K562 (cell line): ENCODE results near the gene ANKRD16. TPM values are rescaled to one million over a fixed set of nuclear protein-coding genes. Genes with fewer than 3 reads are reported as not detected.

Source experiments
- ASH1L ChIP-seq: fragments of 450-650 bp; IDR thresholded peaks from 2 replicates; pipeline ENCODE4 v1.6.1; 2018; ENCODE audit warnings: borderline replicate concordance, mild to moderate bottlenecking, low read depth; ENCODE audit not compliant: partially characterized antibody
- ATF1 ChIP-seq, 2 experiments: fragments of 450-650 bp in 1 of 2; IDR thresholded peaks; 2 replicates each; pipeline ENCODE4 v1.6.1; 2016; ENCODE audit warnings: missing compliant biosample characterization in 1 of 2, missing genetic modification characterization in 1 of 2
- GMEB1 ChIP-seq: fragments of 250-450 bp; sonication (Bioruptor Pico); IDR thresholded peaks from 2 replicates; pipeline ENCODE4 v1.4.0; 2020; ENCODE audit warnings: mild to moderate bottlenecking
- GTF2F1 ChIP-seq: IDR thresholded peaks from 2 replicates; pipeline ENCODE4 v1.6.1; 2011; ENCODE audit warnings: low read depth, low read length, improper control_type of control experiment
- HDAC1 ChIP-seq, 2 experiments: fragments of 450-650 bp; IDR thresholded peaks; 2 replicates each; pipeline ENCODE4 v1.6.1; 2016 to 2017; ENCODE audit warnings: inconsistent platforms in 1 of 2, mild to moderate bottlenecking in 1 of 2, moderate library complexity in 1 of 2
- KDM2B ChIP-seq: fragments of 250-450 bp; sonication (Bioruptor Pico); IDR thresholded peaks from 2 replicates; pipeline ENCODE4 v1.8.0; 2021; ENCODE audit warnings: mild to moderate bottlenecking, moderate library complexity
- KLF13 ChIP-seq: fragments of 450-650 bp; IDR thresholded peaks from 2 replicates; pipeline ENCODE4 v1.6.1; 2016; ENCODE audit warnings: missing genetic modification characterization, low read depth, mild to moderate bottlenecking, missing compliant biosample characterization, moderate library complexity, borderline replicate concordance
- MITF ChIP-seq: IDR thresholded peaks from 2 replicates; pipeline ENCODE4 v1.6.1; 2014; ENCODE audit warnings: antibody characterized with exemption
- NKRF ChIP-seq: fragments of 450-650 bp; IDR thresholded peaks from 2 replicates; pipeline ENCODE4 v1.6.1; 2016; ENCODE audit warnings: borderline replicate concordance
- PCBP1 ChIP-seq: fragments of 200-400 bp; formaldehyde crosslinking; IDR thresholded peaks from 2 replicates; pipeline ENCODE4 v1.6.1; 2018; ENCODE audit warnings: mild to moderate bottlenecking, low read depth, low read length; ENCODE audit not compliant: poor library complexity, severe bottlenecking
- RCOR1 ChIP-seq, 2 experiments: IDR thresholded peaks; 2 replicates each; pipeline ENCODE4 v1.6.1; 2012; ENCODE audit warnings: low read depth in 2 of 2, low read length in 2 of 2, borderline replicate concordance in 1 of 2, improper control_type of control experiment in 1 of 2
- SAFB ChIP-seq: fragments of 200-400 bp; formaldehyde crosslinking; IDR thresholded peaks from 2 replicates; pipeline ENCODE4 v1.6.1; 2017; ENCODE audit warnings: low read depth, low read length, borderline replicate concordance
- SUPT5H ChIP-seq: fragments of 450-650 bp; IDR thresholded peaks from 2 replicates; pipeline ENCODE4 v1.6.1; 2016
- TFAP4 ChIP-seq: sonication (generic); formaldehyde crosslinking; IDR thresholded peaks from 2 replicates; pipeline ENCODE4 v1.8.0; 2022; ENCODE audit warnings: missing genetic modification reagents, mild to moderate bottlenecking, moderate library complexity, borderline replicate concordance
- ZNF263 ChIP-seq: sonication (generic); formaldehyde crosslinking; IDR thresholded peaks from 2 replicates; pipeline ENCODE4 v1.8.0; 2022; ENCODE audit warnings: mild to moderate bottlenecking, missing genetic modification reagents, borderline replicate concordance
- ZNF384 ChIP-seq: IDR thresholded peaks from 2 replicates; pipeline ENCODE4 v1.6.1; 2012; ENCODE audit warnings: low read depth, low read length, improper control_type of control experiment
- ZNF696 ChIP-seq: fragments of 250-450 bp; sonication (Bioruptor Pico); conservative IDR thresholded peaks from 2 replicates; pipeline ENCODE4 v1.4.0; 2020; ENCODE audit warnings: mild to moderate bottlenecking, moderate library complexity
- polyA plus RNA-seq, 8 experiments: library from polyadenylated mRNA; depleted of rRNA in 4 of 8; stranded (reverse) in 5 of 8; unstranded in 3 of 8; fragments of >200 nt; fragmentation: Nextera tagmentation in 2 of 8; fragmentation: Illumina TruSeq in 1 of 8; extraction: Ambion mirVana in 2 of 8; extraction: Trizol in 1 of 8; gene quantifications; 2 replicates each; pipeline versions ENCODE4 v1.2.1 to v1.2.3, GENCODE V29; 2011 to 2014; ENCODE audit warnings: inconsistent platforms in 1 of 8, missing spikeins in 1 of 8
- total RNA-seq, 7 experiments: library from RNA; depleted of rRNA in 6 of 7; stranded (reverse); fragments of >200 nt in 6 of 7; fragmentation: Illumina TruSeq in 2 of 7; extraction: Trizol in 2 of 7; gene quantifications; 2 replicates each; pipeline versions ENCODE4 v1.2.1 to v1.2.3, GENCODE V29; 2011 to 2021; ENCODE audit warnings: low replicate concordance in 1 of 7
- TF ChIP-seq, protein P1 (sequence below), 2 experiments: fragments of 200-800 bp in 1 of 2; sonication (Bioruptor generic) in 1 of 2; sonication (generic) in 1 of 2; formaldehyde crosslinking in 1 of 2; IDR thresholded peaks in 1 of 2; conservative IDR thresholded peaks in 1 of 2; 2 replicates each; pipeline versions ENCODE4 v1.5.0 to v1.6.1; 2016 to 2020; ENCODE audit warnings: missing compliant biosample characterization in 1 of 2, missing genetic modification characterization in 1 of 2, missing genetic modification reagents in 1 of 2

ANKRD16 gene
- total and polyA plus RNA-seq, 9 of the 15 experiments (the other 6 are each of a cell fraction or from before 2014, with no cell fraction given): 1.5 to 16.0 (median 9.5) TPM

- peak; percentile 77 for TF ChIP-seq GMEB1 (CRISPR knock-in tag)
- no peak for TF ChIP-seq ATF1 (CRISPR knock-in tag; IDR thresholded peaks at IDR 0.05)
- TF ChIP-seq ATF1 (tag; IDR thresholded peaks at IDR 0.05): peak; percentile 91
- peak; percentile 36; the same call in 1 of the 2 replicates for TF ChIP-seq NKRF
- no peak for TF ChIP-seq MITF
- 0 out of 4 replicates have a peak, but pooled peaks of 1 of the 2 experiments have one; percentile 10 for TF ChIP-seq RCOR1 (IDR thresholded peaks at IDR 0.05; ENCODE audit: borderline replicate concordance in 1 of 2, low read depth in 2 of 2, low read length in 2 of 2)
- TF ChIP-seq KLF13 (tag): peak; percentile 24; the same call in 1 of the 2 replicates
- TF ChIP-seq, protein P1, sequence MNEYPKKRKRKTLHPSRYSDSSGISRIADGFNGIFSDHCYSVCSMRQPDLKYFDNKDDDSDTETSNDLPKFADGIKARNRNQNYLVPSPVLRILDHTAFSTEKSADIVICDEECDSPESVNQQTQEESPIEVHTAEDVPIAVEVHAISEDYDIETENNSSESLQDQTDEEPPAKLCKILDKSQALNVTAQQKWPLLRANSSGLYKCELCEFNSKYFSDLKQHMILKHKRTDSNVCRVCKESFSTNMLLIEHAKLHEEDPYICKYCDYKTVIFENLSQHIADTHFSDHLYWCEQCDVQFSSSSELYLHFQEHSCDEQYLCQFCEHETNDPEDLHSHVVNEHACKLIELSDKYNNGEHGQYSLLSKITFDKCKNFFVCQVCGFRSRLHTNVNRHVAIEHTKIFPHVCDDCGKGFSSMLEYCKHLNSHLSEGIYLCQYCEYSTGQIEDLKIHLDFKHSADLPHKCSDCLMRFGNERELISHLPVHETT (CRISPR knock-in tag; conservative IDR thresholded peaks at IDR 0.05 in 1 of 2, IDR thresholded peaks at IDR 0.05 in 1 of 2): peak in 1 of 2 experiments; percentile 100; a peak in 2 of 4 replicates
- peak; percentile 56; the same call in 1 of the 2 replicates for TF ChIP-seq SAFB
- TF ChIP-seq ASH1L: peak; percentile 98
- TF ChIP-seq HDAC1 (IDR thresholded peaks at IDR 0.05): peak in 1 of 2 experiments; percentile 85; a peak in 2 of 4 replicates
- peak; percentile 84 for TF ChIP-seq SUPT5H
- TF ChIP-seq ZNF384: no peak
- peak; percentile 78; the same call in 1 of the 2 replicates for TF ChIP-seq GTF2F1
- peak; percentile 80 for TF ChIP-seq PCBP1
- TF ChIP-seq ZNF696 (CRISPR knock-in tag): no peak
- peak; percentile 11; the same call in 1 of the 2 replicates for TF ChIP-seq ZNF263 (CRISPR knock-in tag)
- TF ChIP-seq TFAP4 (CRISPR knock-in tag): peak; percentile 51; the same call in 1 of the 2 replicates
- TF ChIP-seq KDM2B (CRISPR knock-in tag): peak; percentile 31; the same call in 1 of the 2 replicates
These were observed at the start of gene ANKRD16, which contains the start of gene FBH1 (continued) for GRCh38 chr10:5889624-5890451.
